Osteoblast (primary cell): Measurements from ENCODE around the gene IGF2BP1. TPM values are rescaled to one million over a fixed set of nuclear protein-coding genes. Genes with fewer than 3 reads are reported as not detected.

Source experiments
- DNase-seq: peaks from one replicate; pipeline ENCODE4 v3.0.0; 2011; ENCODE audit warnings: low spot score, mixed read lengths; ENCODE audit not compliant: insufficient read length; ENCODE audit errors: missing footprints
- H2AFZ ChIP-seq: 2 replicates; pipeline ENCODE4 v1.6.0; 2011; ENCODE audit warnings: mild to moderate bottlenecking, low read length
- H3K27ac ChIP-seq: 2 replicates; pipeline ENCODE4 v1.5.1; 2011; ENCODE audit warnings: mild to moderate bottlenecking, low read depth, low read length, moderate library complexity
- H3K27me3 ChIP-seq: 2 replicates; pipeline ENCODE4 v1.6.0; 2012; ENCODE audit warnings: mild to moderate bottlenecking, control low read depth, inconsistent platforms, low read length, moderate library complexity; ENCODE audit not compliant: insufficient read depth
- H3K36me3 ChIP-seq: 2 replicates; pipeline ENCODE4 v1.5.1; 2011; ENCODE audit warnings: mild to moderate bottlenecking, low read length, control low read depth, moderate library complexity; ENCODE audit not compliant: insufficient read depth
- H3K4me1 ChIP-seq: 2 replicates; pipeline ENCODE4 v1.5.1; 2011; ENCODE audit warnings: mild to moderate bottlenecking, low read length, control low read depth, moderate library complexity; ENCODE audit not compliant: insufficient read depth
- H3K4me2 ChIP-seq: 2 replicates; pipeline ENCODE4 v1.6.0; 2011; ENCODE audit warnings: mild to moderate bottlenecking, low read length; ENCODE audit not compliant: insufficient read depth
- H3K4me3 ChIP-seq: fragments of 200-600 bp; sonication (generic); 3 replicates; pipeline ENCODE4 v1.5.1; 2012; ENCODE audit warnings: mild to moderate bottlenecking, low read length, inconsistent platforms; ENCODE audit not compliant: insufficient read depth
- H3K79me2 ChIP-seq: 2 replicates; pipeline ENCODE4 v1.6.0; 2012; ENCODE audit warnings: mild to moderate bottlenecking, low read length, control low read depth, inconsistent platforms; ENCODE audit not compliant: insufficient read depth
- H3K9me3 ChIP-seq: 2 replicates; pipeline ENCODE4 v1.5.1; 2011; ENCODE audit warnings: low read depth, low read length, control low read depth
- H4K20me1 ChIP-seq: 2 replicates; pipeline ENCODE4 v1.6.0; 2012; ENCODE audit warnings: mild to moderate bottlenecking, low read length, control low read depth; ENCODE audit not compliant: insufficient read depth
- total RNA-seq: library from RNA; depleted of rRNA; stranded (reverse); fragments of >200 nt; gene quantifications from 2 replicates; pipeline ENCODE4 v1.2.3, GENCODE V29; 2012
- TF ChIP-seq, protein P1 (sequence below): IDR thresholded peaks from 2 replicates; pipeline ENCODE4 v1.5.1; 2011; ENCODE audit warnings: mild to moderate bottlenecking, low read depth, low read length, moderate library complexity; ENCODE audit errors: extremely low read depth

Gene IGF2BP1
- total RNA-seq, 1 donor: 1.4 TPM

DNA sequence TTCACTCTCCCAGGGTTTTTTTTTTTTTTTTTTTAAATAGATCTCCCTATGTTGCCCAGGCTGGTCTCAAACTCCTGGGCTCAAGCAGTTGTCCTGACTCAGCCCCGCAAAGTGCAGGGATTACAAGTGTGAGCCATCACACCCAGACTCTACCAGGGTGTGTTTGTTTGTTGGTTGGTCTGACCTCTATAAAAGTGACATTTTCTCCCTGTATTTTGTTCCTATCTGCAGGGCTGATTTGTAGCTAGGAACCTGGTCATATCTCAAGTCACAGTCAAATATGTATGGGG lies 89.1 kb downstream of the IGF2BP1 start:
- TF ChIP-seq, protein P1, sequence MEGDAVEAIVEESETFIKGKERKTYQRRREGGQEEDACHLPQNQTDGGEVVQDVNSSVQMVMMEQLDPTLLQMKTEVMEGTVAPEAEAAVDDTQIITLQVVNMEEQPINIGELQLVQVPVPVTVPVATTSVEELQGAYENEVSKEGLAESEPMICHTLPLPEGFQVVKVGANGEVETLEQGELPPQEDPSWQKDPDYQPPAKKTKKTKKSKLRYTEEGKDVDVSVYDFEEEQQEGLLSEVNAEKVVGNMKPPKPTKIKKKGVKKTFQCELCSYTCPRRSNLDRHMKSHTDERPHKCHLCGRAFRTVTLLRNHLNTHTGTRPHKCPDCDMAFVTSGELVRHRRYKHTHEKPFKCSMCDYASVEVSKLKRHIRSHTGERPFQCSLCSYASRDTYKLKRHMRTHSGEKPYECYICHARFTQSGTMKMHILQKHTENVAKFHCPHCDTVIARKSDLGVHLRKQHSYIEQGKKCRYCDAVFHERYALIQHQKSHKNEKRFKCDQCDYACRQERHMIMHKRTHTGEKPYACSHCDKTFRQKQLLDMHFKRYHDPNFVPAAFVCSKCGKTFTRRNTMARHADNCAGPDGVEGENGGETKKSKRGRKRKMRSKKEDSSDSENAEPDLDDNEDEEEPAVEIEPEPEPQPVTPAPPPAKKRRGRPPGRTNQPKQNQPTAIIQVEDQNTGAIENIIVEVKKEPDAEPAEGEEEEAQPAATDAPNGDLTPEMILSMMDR: no peak
- no peak for DNase-seq
- H3K4me3 ChIP-seq: no peak overlapping the region
- H2AFZ ChIP-seq: no peak overlapping the region
- H3K27me3 ChIP-seq: peaks cover 4% of the 10 kb centered on the region
- H3K4me2 ChIP-seq: no peak overlapping the region
- peaks cover 4% of the 10 kb centered on the region for H3K4me1 ChIP-seq
- no peaks in the 10 kb centered on the region for H3K79me2 ChIP-seq
- no peaks in the 10 kb centered on the region for H4K20me1 ChIP-seq
- no peaks in the 10 kb centered on the region for H3K36me3 ChIP-seq
- H3K9me3 ChIP-seq: no peaks in the 10 kb centered on the region
- no peak overlapping the region for H3K27ac ChIP-seq

DNA sequence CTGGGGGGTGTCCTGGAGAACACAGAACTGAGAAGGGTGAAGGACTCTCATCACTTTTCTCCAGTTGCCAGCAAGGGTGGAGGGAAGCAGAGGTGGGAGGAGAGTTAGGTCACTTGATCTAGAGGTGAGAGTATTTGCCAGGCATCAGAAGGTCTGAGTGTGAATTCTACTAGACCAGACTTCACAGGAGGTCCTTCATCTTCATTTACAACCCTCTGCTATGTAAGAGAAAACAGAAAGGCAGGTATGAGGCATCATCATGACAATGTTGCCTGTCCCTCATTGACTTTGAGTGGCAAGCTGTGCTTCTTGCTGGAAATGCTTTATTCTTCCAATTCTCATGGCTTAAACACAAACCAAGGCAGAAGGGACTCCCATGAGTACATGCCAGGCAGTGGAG lies 89.5 kb downstream of the IGF2BP1 start:
- Histone ChIP-seq H3K79me2 (no peaks in the 10 kb centered on the region), H3K4me3 (no peak overlapping the region), H3K4me2 (no peak overlapping the region), H3K4me1 (peaks cover 4% of the 10 kb centered on the region), H3K27me3 (peaks cover 4% of the 10 kb centered on the region), H3K9me3 (no peaks in the 10 kb centered on the region), H3K36me3 (no peaks in the 10 kb centered on the region), H2AFZ (no peak overlapping the region), H4K20me1 (no peaks in the 10 kb centered on the region), H3K27ac (no peak overlapping the region)
- TF ChIP-seq, protein P1: no peak
- no peak for DNase-seq

DNA sequence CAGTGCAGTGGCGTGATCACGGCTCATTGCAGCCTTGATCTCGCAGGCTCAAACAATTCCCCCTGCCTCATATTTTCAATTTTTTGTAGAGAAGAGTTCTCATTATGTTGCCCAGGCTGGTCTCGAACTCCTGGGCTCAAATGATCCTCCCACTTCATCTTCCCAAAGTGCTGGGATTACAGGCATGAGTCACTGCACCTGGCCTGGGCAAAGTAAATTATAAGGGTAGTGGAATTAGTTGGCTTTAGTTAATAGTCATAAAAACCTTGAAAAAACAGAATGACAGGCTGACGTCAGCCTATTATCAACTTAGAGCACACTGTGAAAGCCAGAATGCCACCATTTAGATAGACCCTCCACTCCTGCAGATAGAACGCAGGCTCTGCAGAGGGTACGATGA lies 91.9 kb downstream of the IGF2BP1 start:
- Histone ChIP-seq H3K9me3 (no peaks in the 10 kb centered on the region), H3K4me1 (peaks cover 4% of the 10 kb centered on the region), H3K36me3 (no peaks in the 10 kb centered on the region), H3K4me2 (no peak overlapping the region), H3K4me3 (no peak overlapping the region), H3K79me2 (no peaks in the 10 kb centered on the region), H4K20me1 (no peaks in the 10 kb centered on the region), H2AFZ (no peak overlapping the region), H3K27ac (no peak overlapping the region), H3K27me3 (peaks cover 7% of the 10 kb centered on the region)
- TF ChIP-seq, protein P1: no peak
- DNase-seq: no peak

DNA sequence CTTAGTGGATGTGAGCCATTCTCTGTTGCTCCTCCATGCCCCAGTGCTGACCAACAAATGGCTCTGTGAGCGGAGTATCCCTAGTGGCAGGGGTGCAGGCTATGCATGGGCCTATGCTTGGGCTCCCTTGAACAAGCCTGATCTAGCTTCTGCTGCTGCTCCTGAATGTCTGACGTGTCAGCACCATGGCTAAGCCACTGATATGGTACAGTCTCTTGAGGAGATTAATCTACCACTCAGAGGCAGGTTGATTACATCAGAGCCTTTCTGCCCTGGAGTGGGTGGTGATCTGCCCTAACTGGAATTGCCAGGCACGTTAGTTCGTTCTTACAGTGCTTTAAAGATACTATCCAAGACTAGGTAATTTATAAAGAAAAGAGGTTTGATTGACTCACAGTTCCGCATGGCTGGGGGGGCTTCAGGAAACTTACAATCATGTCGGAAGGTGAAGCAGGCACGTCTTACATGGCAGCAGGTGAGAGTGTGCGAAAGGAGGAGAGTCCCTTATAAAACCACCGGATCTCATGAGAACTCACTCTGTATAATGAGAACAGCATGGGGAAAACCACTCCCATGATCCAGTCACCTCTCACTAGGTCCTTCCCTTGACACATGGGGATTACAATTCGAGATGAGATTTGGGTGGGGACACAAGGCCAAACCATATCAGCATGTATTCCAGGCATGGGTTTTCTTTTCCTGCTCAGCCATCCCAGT lies 93.9 kb downstream of the IGF2BP1 start:
- Histone ChIP-seq H2AFZ (no peak overlapping the region), H4K20me1 (no peaks in the 10 kb centered on the region), H3K4me3 (no peak overlapping the region), H3K79me2 (no peaks in the 10 kb centered on the region), H3K4me1 (no peaks in the 10 kb centered on the region), H3K27ac (no peak overlapping the region), H3K9me3 (no peaks in the 10 kb centered on the region), H3K36me3 (no peaks in the 10 kb centered on the region), H3K4me2 (no peak overlapping the region), H3K27me3 (peaks cover 7% of the 10 kb centered on the region)
- DNase-seq: no peak
- TF ChIP-seq, protein P1: no peak
